H1 (cell line): ENCODE measurements around the gene CFB. TPM values are rescaled to one million over a fixed set of nuclear protein-coding genes. Genes with fewer than 3 reads are reported as not detected.

Experiments
- microRNA counts: library from miRNA; unstranded; fragments of <30 nt; microRNA quantifications from one replicate; lab custom pipeline; 2015
- microRNA-seq, 2 experiments: library from miRNA; unstranded; fragments of <30 nt; microRNA quantifications; one replicate each; pipeline versions ENCODE4 to v1.2.0, GENCODE V29; 2016 to 2020; ENCODE audit warnings: borderline microRNAs expressed in 2 of 2, borderline number of aligned reads in 2 of 2, borderline replicate concordance in 1 of 2
- polyA plus RNA-seq, 7 experiments: library from polyadenylated mRNA; depleted of rRNA in 3 of 7; stranded (reverse) in 5 of 7; unstranded in 2 of 7; fragments of >200 nt in 5 of 7; fragments of 200-250 nt in 2 of 7; gene quantifications; 1 replicate in 5 of 7; 2 replicates in 1 of 7; 4 replicates in 1 of 7; pipeline versions ENCODE4 v1.2.1 to v1.2.3, GENCODE V29; 2011 to 2013; ENCODE audit warnings: missing spikeins in 2 of 7, mixed read lengths in 2 of 7
- small RNA-seq: library from polyadenylated mRNA; stranded (forward); fragments of <200 nt; extraction: miRNeasy Mini kit (QIAGEN cat#:217004); gene quantifications from one replicate; pipeline ENCODE3, GENCODE V24; 2013; ENCODE audit not compliant: insufficient read depth
- total RNA-seq: library from RNA; stranded (reverse); fragmentation: NEBNext Ultra II Directional; extraction: Animal tissue kit (Norgen Biotek cat#: 25700); gene quantifications from 2 replicates; pipeline ENCODE4 v1.2.1, GENCODE V29; 2021

The CFB gene
- total and polyA plus RNA-seq, 2 of the 8 experiments (the other 6 are each of a cell fraction or from before 2014, with no cell fraction given) = 0.09 TPM; not detected in 1

MicroRNA genes within 50 kb of the gene (microRNA counts, 767-probe panel; counts per million panel counts)
- microRNA hsa-miR-1236 (lab: Ali Mortazavi, UCI) = 879 counts per million, percentile 95 among the panel's probes with 10 or more counts

Small RNAs within 50 kb of the gene (microRNA-seq; reads per million reads assigned to microRNA genes)
- 0 to 0.46 reads per million in 2 experiments for gene MIR1236

Small RNAs within 50 kb of the gene (small RNA-seq; reads per million reads assigned to genes)
- gene AL645922.1 = not detected

Other genes with a start within 250 kb of the CFB start
Only the 30 nearest of the 37 such genes appear.
- 0.33 TPM in 1 of 2 replicates, not detected in the other for gene LY6G6C, start 224.3 kb upstream of the CFB start, total RNA-seq
- 0.23 and 0.49 TPM in 2 replicates for gene LY6G6C, start 224.3 kb upstream of the CFB start, polyA plus RNA-seq (2011; rRNA removed)
- gene MPIG6B, start 222.7 kb upstream of the CFB start, total RNA-seq = not detected in 2 replicates
- gene MPIG6B, start 222.7 kb upstream of the CFB start, polyA plus RNA-seq (2011; rRNA removed) = 0.18 and 0.33 TPM in 2 replicates
- 53.3 and 55.5 TPM in 2 replicates for gene DDAH2, start 216.8 kb upstream of the CFB start, total RNA-seq
- 73.5 and 104 TPM in 2 replicates for gene DDAH2, start 216.8 kb upstream of the CFB start, polyA plus RNA-seq (2011; rRNA removed)
- gene CLIC1, start 209.6 kb upstream of the CFB start, total RNA-seq = 250 and 259 TPM in 2 replicates
- gene CLIC1, start 209.6 kb upstream of the CFB start, polyA plus RNA-seq (2011; rRNA removed) = 236 and 277 TPM in 2 replicates
- 21.3 and 25.3 TPM in 2 replicates for gene MSH5, start 206.1 kb upstream of the CFB start, total RNA-seq
- gene MSH5, start 206.1 kb upstream of the CFB start, polyA plus RNA-seq (2011; rRNA removed) = 26.5 and 34.5 TPM in 2 replicates
- 3.4 and 5.9 TPM in 2 replicates for gene SAPCD1, start 183.4 kb upstream of the CFB start, total RNA-seq
- gene SAPCD1, start 183.4 kb upstream of the CFB start, polyA plus RNA-seq (2011; rRNA removed) = 3.1 and 4.4 TPM in 2 replicates
- 1.5 and 2.1 TPM in 2 replicates for gene VWA7, start 168.8 kb upstream of the CFB start, total RNA-seq
- 0.82 and 1.1 TPM in 2 replicates for gene VWA7, start 168.8 kb upstream of the CFB start, polyA plus RNA-seq (2011; rRNA removed)
- 162 and 163 TPM in 2 replicates for gene VARS1, start 150.3 kb upstream of the CFB start, total RNA-seq
- 53.5 and 99.3 TPM in 2 replicates for gene VARS1, start 150.3 kb upstream of the CFB start, polyA plus RNA-seq (2011; rRNA removed)
- 127 and 132 TPM in 2 replicates for gene LSM2, start 139.1 kb upstream of the CFB start, total RNA-seq
- 168 and 173 TPM in 2 replicates for gene LSM2, start 139.1 kb upstream of the CFB start, polyA plus RNA-seq (2011; rRNA removed)
- 1.6 and 1.9 TPM in 2 replicates for gene HSPA1L, start 130.8 kb upstream of the CFB start, total RNA-seq
- gene HSPA1L, start 130.8 kb upstream of the CFB start, polyA plus RNA-seq (2011; rRNA removed) = 0.78 and 1.00 TPM in 2 replicates
- 54.0 and 59.9 TPM in 2 replicates for gene HSPA1A, start 130.6 kb upstream of the CFB start, total RNA-seq
- 40.7 and 50.2 TPM in 2 replicates for gene HSPA1A, start 130.6 kb upstream of the CFB start, polyA plus RNA-seq (2011; rRNA removed)
- gene HSPA1B, start 118.4 kb upstream of the CFB start, total RNA-seq = 76.6 and 89.3 TPM in 2 replicates
- 36.6 and 43.8 TPM in 2 replicates for gene HSPA1B, start 118.4 kb upstream of the CFB start, polyA plus RNA-seq (2011; rRNA removed)
- 41.2 and 43.4 TPM in 2 replicates for gene NEU1, start 83.3 kb upstream of the CFB start, total RNA-seq
- 65.6 and 72.1 TPM in 2 replicates for gene NEU1, start 83.3 kb upstream of the CFB start, polyA plus RNA-seq (2011; rRNA removed)
- gene SLC44A4, start 67.1 kb upstream of the CFB start, total RNA-seq = 2.5 and 4.8 TPM in 2 replicates
- 7.0 and 7.1 TPM in 2 replicates for gene SLC44A4, start 67.1 kb upstream of the CFB start, polyA plus RNA-seq (2011; rRNA removed)
- 177 and 183 TPM in 2 replicates for gene EHMT2, start 48.4 kb upstream of the CFB start, total RNA-seq
- gene EHMT2, start 48.4 kb upstream of the CFB start, polyA plus RNA-seq (2011; rRNA removed) = 125 and 187 TPM in 2 replicates
- 40.8 and 42.1 TPM in 2 replicates for gene ZBTB12, start 44.0 kb upstream of the CFB start, total RNA-seq
- 20.7 and 32.4 TPM in 2 replicates for gene ZBTB12, start 44.0 kb upstream of the CFB start, polyA plus RNA-seq (2011; rRNA removed)
- gene C2, start 18.4 kb upstream of the CFB start, total RNA-seq = 0.26 and 0.61 TPM in 2 replicates
- gene C2, start 18.4 kb upstream of the CFB start, polyA plus RNA-seq (2011; rRNA removed) = 0.38 and 1.0 TPM in 2 replicates
- gene NELFE, start 12.9 kb downstream of the CFB start, total RNA-seq = 71.1 and 71.5 TPM in 2 replicates
- 49.2 and 52.3 TPM in 2 replicates for gene NELFE, start 12.9 kb downstream of the CFB start, polyA plus RNA-seq (2011; rRNA removed)
- gene SKIC2, start 13.1 kb downstream of the CFB start, total RNA-seq = 59.7 and 68.5 TPM in 2 replicates
- 42.1 and 70.5 TPM in 2 replicates for gene SKIC2, start 13.1 kb downstream of the CFB start, polyA plus RNA-seq (2011; rRNA removed)
- gene DXO, start 26.0 kb downstream of the CFB start, total RNA-seq = 14.7 and 16.2 TPM in 2 replicates
- 23.9 and 30.5 TPM in 2 replicates for gene DXO, start 26.0 kb downstream of the CFB start, polyA plus RNA-seq (2011; rRNA removed)
- 0.48 and 2.4 TPM in 2 replicates for gene C4A, start 36.0 kb downstream of the CFB start, total RNA-seq
- 0.62 and 1.7 TPM in 2 replicates for gene C4A, start 36.0 kb downstream of the CFB start, polyA plus RNA-seq (2011; rRNA removed)
- gene C4B, start 68.7 kb downstream of the CFB start, total RNA-seq = 1.5 and 3.5 TPM in 2 replicates
- gene C4B, start 68.7 kb downstream of the CFB start, polyA plus RNA-seq (2011; rRNA removed) = 0.74 and 1.7 TPM in 2 replicates
- gene CYP21A2, start 92.3 kb downstream of the CFB start, total RNA-seq = 0.22 and 0.40 TPM in 2 replicates
- gene CYP21A2, start 92.3 kb downstream of the CFB start, polyA plus RNA-seq (2011; rRNA removed) = 0.14 and 0.23 TPM in 2 replicates
- gene TNXB, start 163.2 kb downstream of the CFB start, total RNA-seq = 4.8 and 5.5 TPM in 2 replicates
- 3.1 and 6.5 TPM in 2 replicates for gene TNXB, start 163.2 kb downstream of the CFB start, polyA plus RNA-seq (2011; rRNA removed)
- gene ATF6B, start 182.2 kb downstream of the CFB start, total RNA-seq = 36.2 and 38.1 TPM in 2 replicates
- gene ATF6B, start 182.2 kb downstream of the CFB start, polyA plus RNA-seq (2011; rRNA removed) = 42.2 and 66.3 TPM in 2 replicates
- gene FKBPL, start 184.2 kb downstream of the CFB start, total RNA-seq = 9.4 and 10.9 TPM in 2 replicates
- 5.4 and 5.8 TPM in 2 replicates for gene FKBPL, start 184.2 kb downstream of the CFB start, polyA plus RNA-seq (2011; rRNA removed)
- gene PRRT1, start 205.8 kb downstream of the CFB start, total RNA-seq = 2.8 TPM in 2 replicates
- gene PRRT1, start 205.8 kb downstream of the CFB start, polyA plus RNA-seq (2011; rRNA removed) = 0.71 and 1.4 TPM in 2 replicates
- gene PPT2, start 208.0 kb downstream of the CFB start, total RNA-seq = 24.1 and 27.9 TPM in 2 replicates
- 39.0 and 39.5 TPM in 2 replicates for gene PPT2, start 208.0 kb downstream of the CFB start, polyA plus RNA-seq (2011; rRNA removed)
- gene EGFL8, start 218.5 kb downstream of the CFB start, total RNA-seq = 6.4 and 9.2 TPM in 2 replicates
- gene EGFL8, start 218.5 kb downstream of the CFB start, polyA plus RNA-seq (2011; rRNA removed) = 5.0 and 8.6 TPM in 2 replicates
- 96.0 and 101 TPM in 2 replicates for gene AGPAT1, start 230.0 kb downstream of the CFB start, total RNA-seq
- gene AGPAT1, start 230.0 kb downstream of the CFB start, polyA plus RNA-seq (2011; rRNA removed) = 222 and 287 TPM in 2 replicates